DOHH2 (cell line): ENCODE measurements around the gene DSCAM.

ENCODE experiments used
- H3F3A ChIP-seq: fragments of 200-600 bp; sonication (generic), shearing (Covaris generic); 2 replicates; pipeline ENCODE4 v1.6.0; 2016; ENCODE audit warnings: antibody characterized with exemption, mild to moderate bottlenecking; ENCODE audit not compliant: control insufficient read depth, insufficient read depth
- H3K27ac ChIP-seq: fragments of 200-600 bp; sonication (generic); 2 replicates; pipeline ENCODE4 v1.5.1; 2014; ENCODE audit warnings: low read depth, mild to moderate bottlenecking, low read length, moderate library complexity
- H3K27me3 ChIP-seq: fragments of 200-600 bp; sonication (generic); 2 replicates; pipeline ENCODE4 v1.6.1; 2014; ENCODE audit warnings: mild to moderate bottlenecking, low read length, mixed read lengths; ENCODE audit not compliant: control insufficient read depth
- H3K36me3 ChIP-seq: fragments of 200-600 bp; sonication (generic); 2 replicates; pipeline ENCODE4 v1.6.1; 2014; ENCODE audit warnings: mild to moderate bottlenecking, low read length, moderate library complexity, mixed read lengths; ENCODE audit not compliant: control insufficient read depth
- H3K4me1 ChIP-seq: fragments of 200-600 bp; sonication (generic); 2 replicates; pipeline ENCODE4 v1.6.1; 2014; ENCODE audit warnings: mild to moderate bottlenecking, low read length, mixed read lengths; ENCODE audit not compliant: control insufficient read depth
- H3K4me2 ChIP-seq: fragments of 200-600 bp; sonication (generic); 2 replicates; pipeline ENCODE4 v1.6.0; 2014; ENCODE audit warnings: mild to moderate bottlenecking, low read length, moderate library complexity
- H3K4me3 ChIP-seq: fragments of 200-600 bp; sonication (generic); 2 replicates; pipeline ENCODE4 v1.5.1; 2014; ENCODE audit warnings: mild to moderate bottlenecking, low read length, mixed read lengths
- H3K79me2 ChIP-seq: fragments of 200-600 bp; sonication (generic); 2 replicates; pipeline ENCODE4 v1.6.1; 2014; ENCODE audit warnings: mild to moderate bottlenecking, low read length, mixed read lengths; ENCODE audit not compliant: control insufficient read depth
- H3K9me2 ChIP-seq: fragments of 200-600 bp; sonication (generic); replicated peaks from 2 replicates; pipeline ENCODE4 v1.6.1; 2014; ENCODE audit warnings: mild to moderate bottlenecking, low read length, mixed read lengths; ENCODE audit not compliant: control insufficient read depth
- H3K9me3 ChIP-seq: fragments of 200-600 bp; sonication (generic); 2 replicates; pipeline ENCODE4 v1.6.1; 2014; ENCODE audit warnings: antibody characterized with exemption, low read length, mixed read lengths; ENCODE audit not compliant: control insufficient read depth, insufficient read depth
- H4K20me1 ChIP-seq: fragments of 200-600 bp; sonication (generic); 2 replicates; pipeline ENCODE4 v1.6.0; 2014; ENCODE audit warnings: low read depth, mild to moderate bottlenecking, antibody characterized with exemption, low read length, moderate library complexity; ENCODE audit not compliant: control insufficient read depth, insufficient read depth
- CTCF ChIP-seq: fragments of 200-600 bp; sonication (generic); IDR thresholded peaks from one replicate; pipeline ENCODE4 v1.5.1; 2014; ENCODE audit warnings: antibody characterized with exemption, mild to moderate bottlenecking, low read depth, low read length; ENCODE audit not compliant: poor library complexity, severe bottlenecking
- EZH2phosphoT487 ChIP-seq: fragments of 200-600 bp; sonication (generic); IDR thresholded peaks from 2 replicates; pipeline ENCODE4 v1.6.1; 2017; ENCODE audit warnings: borderline replicate concordance, mild to moderate bottlenecking, antibody characterized with exemption, low read length, moderate library complexity, mixed read lengths

The DSCAM gene

GRCh38 chr21:40011371-40011770, 835.6 kb downstream of the DSCAM start:
- H3K79me2 ChIP-seq, result no peaks in the 10 kb centered on the region
- H3K9me3 ChIP-seq, result no peaks in the 10 kb centered on the region

GRCh38 chr21:40002978-40003377, 844.0 kb downstream of the DSCAM start:
- Histone ChIP-seq H3K9me2 (no peaks in the 10 kb centered on the region), H3K4me2 (no peak overlapping the region), H3K4me3 (no peak overlapping the region), H3K36me3 (no peaks in the 10 kb centered on the region), H3K4me1 (no peaks in the 10 kb centered on the region), H3K27ac (no peak overlapping the region), H3K27me3 (no peaks in the 10 kb centered on the region), H3K9me3 (no peaks in the 10 kb centered on the region), H4K20me1 (no peaks in the 10 kb centered on the region), H3F3A (no peaks in the 10 kb centered on the region), H3K79me2 (no peaks in the 10 kb centered on the region)
- TF ChIP-seq CTCF (no peak), EZH2phosphoT487 (no peak)

More at GRCh38 chr21:40011371-40011770, 835.6 kb downstream of the DSCAM start:
- Histone ChIP-seq H3K27ac (no peak overlapping the region), H4K20me1 (no peaks in the 10 kb centered on the region), H3K36me3 (no peaks in the 10 kb centered on the region), H3F3A (no peaks in the 10 kb centered on the region), H3K27me3 (no peaks in the 10 kb centered on the region), H3K4me1 (no peaks in the 10 kb centered on the region), H3K9me2 (no peaks in the 10 kb centered on the region), H3K4me3 (no peak overlapping the region), H3K4me2 (no peak overlapping the region)
- TF ChIP-seq CTCF, result no peak
- TF ChIP-seq EZH2phosphoT487, result no peak

DNA sequence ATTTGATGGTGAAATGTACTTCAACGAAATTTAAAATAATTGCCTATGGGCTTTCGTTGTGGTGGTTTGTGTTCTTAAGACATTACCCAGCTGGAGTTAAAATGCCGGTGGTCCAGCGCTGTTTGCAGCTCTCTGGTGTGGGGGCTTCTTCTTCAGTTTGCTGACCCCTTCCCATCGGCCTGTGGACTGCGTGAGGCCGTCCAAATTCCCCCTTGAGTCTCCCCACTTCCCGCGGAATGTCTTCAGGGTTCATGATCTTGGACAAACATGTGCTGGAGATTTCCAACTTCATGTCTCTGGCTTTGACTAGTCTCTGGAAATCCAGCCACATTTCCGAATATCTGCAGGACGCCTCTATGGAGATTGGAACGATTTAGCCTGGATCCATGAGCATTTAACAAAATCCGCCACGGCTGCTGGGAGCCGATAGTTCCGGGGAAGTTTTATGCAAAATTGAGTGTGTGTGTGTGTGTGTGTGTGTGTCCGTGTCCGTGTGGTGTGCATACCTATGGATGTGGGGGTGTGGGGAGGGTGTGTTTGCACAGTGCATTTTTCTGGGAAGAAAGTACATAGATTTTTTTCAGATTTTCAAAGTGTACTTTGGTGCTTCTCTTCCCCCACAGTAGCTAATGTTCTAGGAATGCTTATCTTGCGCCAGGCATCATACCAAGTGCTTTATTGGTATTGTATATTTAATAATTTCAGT, 862.5 kb downstream of the DSCAM start:
- Histone ChIP-seq H3K9me2 (no peaks in the 10 kb centered on the region), H4K20me1 (no peaks in the 10 kb centered on the region), H3K36me3 (no peaks in the 10 kb centered on the region), H3K4me1 (no peaks in the 10 kb centered on the region), H3K79me2 (no peaks in the 10 kb centered on the region), H3K27ac (no peak overlapping the region), H3K4me2 (no peak overlapping the region), H3K4me3 (no peak overlapping the region), H3K27me3 (no peaks in the 10 kb centered on the region), H3F3A (no peaks in the 10 kb centered on the region), H3K9me3 (no peaks in the 10 kb centered on the region)
- TF ChIP-seq CTCF (no peak), EZH2phosphoT487 (no peak)
